ENCODE measurements around the gene KDM4B. TPM values are rescaled to one million over a fixed set of nuclear protein-coding genes. Genes with fewer than 3 reads are reported as not detected.

Gene KDM4B
- total RNA-seq, 2 donors from 2014 or later, result 27.8 to 38.5 TPM

DNA sequence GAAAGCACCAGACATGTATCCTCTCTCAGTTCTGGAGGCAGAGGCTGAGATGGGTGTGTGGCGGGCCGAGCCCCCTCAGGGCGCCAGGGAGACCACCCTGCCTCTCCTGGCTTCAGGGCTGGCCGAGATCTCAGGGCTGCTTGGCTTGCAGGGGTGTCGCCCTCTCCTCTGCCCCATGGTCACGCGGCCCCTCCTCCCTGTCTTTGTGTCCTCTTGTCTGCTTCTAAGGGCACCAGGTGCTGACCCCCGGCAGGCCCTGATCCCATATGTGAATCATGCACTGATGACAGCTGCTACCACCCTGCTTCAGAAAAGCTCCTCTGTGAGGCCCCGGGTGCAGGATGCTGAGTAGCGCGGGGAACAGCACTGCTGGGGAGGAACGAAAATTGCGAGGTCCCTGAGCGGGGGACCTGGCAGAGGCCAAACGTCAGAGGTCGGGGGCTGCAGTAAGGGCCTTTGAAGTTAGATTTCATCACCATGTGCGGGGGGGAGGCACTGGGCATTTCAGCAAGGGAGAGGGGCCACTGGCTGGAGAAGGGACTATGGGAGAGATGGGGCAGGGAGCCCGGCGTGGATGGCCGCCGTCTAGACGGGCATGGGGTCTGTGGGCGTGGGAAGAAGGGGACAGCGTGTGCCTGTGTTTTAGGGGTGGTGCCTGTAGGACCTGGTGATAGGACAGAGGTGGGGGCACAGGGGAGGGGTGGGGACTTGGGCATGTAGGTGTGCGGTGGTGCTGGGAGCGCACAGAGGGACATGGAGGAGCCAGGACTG is 125.2 kb downstream of the KDM4B start:
- no peaks in the 10 kb centered on the region for H3K27me3 Mint-ChIP-seq (ENCODE audit: insufficient read depth)
- Histone ChIP-seq H3K4me1 (ENCODE audit: control insufficient read depth, insufficient read depth, low read length) (peaks cover 10% of the 10 kb centered on the region), H3K36me3 (ENCODE audit: control insufficient read depth, insufficient read depth, low read length) (peaks cover 19% of the 10 kb centered on the region), H3K4me3 (ENCODE audit: low read length) (no peak overlapping the region), H3K27me3 (ENCODE audit: control insufficient read depth, insufficient read depth, low read length, poor library complexity, severe bottlenecking) (no peaks in the 10 kb centered on the region), H3K27ac (ENCODE audit: low read depth, low read length) (peak overlapping the region; percentile 95), H3K9ac (ENCODE audit: extremely low read depth, low read length, poor library complexity, severe bottlenecking) (no peak overlapping the region), H3K9me3 (ENCODE audit: control insufficient read depth, low read length) (peaks cover 10% of the 10 kb centered on the region)
- H3K4me1 Mint-ChIP-seq, result peaks cover 17% of the 10 kb centered on the region
- WGBS, 2 experiments (ENCODE audit: insufficient coverage in 1 of 2, insufficient read length in 1 of 2), result 85 to 90% methylated on average over 16 to 26 of the region's 26 CpGs
- H3K9me3 Mint-ChIP-seq, result peaks cover 13% of the 10 kb centered on the region
- TF ChIP-seq, protein P1, sequence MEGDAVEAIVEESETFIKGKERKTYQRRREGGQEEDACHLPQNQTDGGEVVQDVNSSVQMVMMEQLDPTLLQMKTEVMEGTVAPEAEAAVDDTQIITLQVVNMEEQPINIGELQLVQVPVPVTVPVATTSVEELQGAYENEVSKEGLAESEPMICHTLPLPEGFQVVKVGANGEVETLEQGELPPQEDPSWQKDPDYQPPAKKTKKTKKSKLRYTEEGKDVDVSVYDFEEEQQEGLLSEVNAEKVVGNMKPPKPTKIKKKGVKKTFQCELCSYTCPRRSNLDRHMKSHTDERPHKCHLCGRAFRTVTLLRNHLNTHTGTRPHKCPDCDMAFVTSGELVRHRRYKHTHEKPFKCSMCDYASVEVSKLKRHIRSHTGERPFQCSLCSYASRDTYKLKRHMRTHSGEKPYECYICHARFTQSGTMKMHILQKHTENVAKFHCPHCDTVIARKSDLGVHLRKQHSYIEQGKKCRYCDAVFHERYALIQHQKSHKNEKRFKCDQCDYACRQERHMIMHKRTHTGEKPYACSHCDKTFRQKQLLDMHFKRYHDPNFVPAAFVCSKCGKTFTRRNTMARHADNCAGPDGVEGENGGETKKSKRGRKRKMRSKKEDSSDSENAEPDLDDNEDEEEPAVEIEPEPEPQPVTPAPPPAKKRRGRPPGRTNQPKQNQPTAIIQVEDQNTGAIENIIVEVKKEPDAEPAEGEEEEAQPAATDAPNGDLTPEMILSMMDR (conservative IDR thresholded peaks at IDR 0.05), result no peak
- H3K4me3 Mint-ChIP-seq, result no peak overlapping the region
- DNase-seq, result no peak
- H3K27ac Mint-ChIP-seq, result peak overlapping the region; percentile 55
- peaks cover 30% of the 10 kb centered on the region for H3K36me3 Mint-ChIP-seq (ENCODE audit: low read depth)

DNA sequence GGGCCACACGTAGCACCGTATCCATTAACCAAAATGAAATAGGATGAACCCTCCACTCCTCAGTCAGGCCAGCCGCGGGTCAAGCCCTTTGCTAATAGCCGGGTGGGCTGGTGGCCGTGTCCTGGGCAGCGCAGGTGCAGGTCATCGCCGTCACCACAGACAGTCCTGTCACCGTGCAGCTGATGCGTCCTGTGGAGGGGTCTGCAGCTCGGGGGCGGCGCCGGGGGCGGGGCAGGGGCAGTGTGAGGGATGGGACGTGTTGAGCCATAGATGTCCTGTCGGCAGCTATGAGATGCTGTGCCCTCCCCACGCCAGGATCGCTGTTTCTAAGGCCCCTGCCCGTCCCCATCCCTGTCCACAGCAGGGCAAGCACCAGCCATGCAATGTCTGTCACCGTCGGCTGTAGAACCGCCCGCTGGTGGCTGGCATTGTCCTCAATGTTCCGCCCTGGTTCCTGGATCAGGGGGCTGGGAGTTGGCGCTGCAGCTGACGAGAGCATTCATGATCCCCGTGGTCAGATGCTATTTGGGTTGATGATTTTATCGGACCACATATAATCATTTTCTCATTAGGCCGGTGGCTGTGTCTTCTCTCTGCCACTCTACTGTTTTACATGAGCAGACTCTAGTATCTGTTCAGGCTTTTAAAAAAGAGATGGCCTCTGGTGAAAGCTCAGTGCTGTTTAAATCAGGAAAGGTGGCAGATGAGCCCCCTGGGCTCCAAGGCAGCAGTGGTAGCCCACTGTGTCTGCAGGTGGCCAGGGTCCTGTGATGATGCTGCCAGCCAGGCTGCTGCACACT is 126.1 kb downstream of the KDM4B start:
- H3K4me1 Mint-ChIP-seq, result peaks cover 17% of the 10 kb centered on the region
- TF ChIP-seq, protein P1 (conservative IDR thresholded peaks at IDR 0.05), result no peak
- peaks cover 22% of the 10 kb centered on the region for H3K36me3 ChIP-seq (ENCODE audit: control insufficient read depth, insufficient read depth, low read length)
- DNase-seq, result no peak
- H3K4me1 ChIP-seq (ENCODE audit: control insufficient read depth, insufficient read depth, low read length), result peaks cover 10% of the 10 kb centered on the region
- peaks cover 18% of the 10 kb centered on the region for H3K9me3 ChIP-seq (ENCODE audit: control insufficient read depth, low read length)
- WGBS, 2 experiments (ENCODE audit: insufficient coverage in 1 of 2, insufficient read length in 1 of 2), result 92 to 97% methylated on average over 15 to 31 of the region's 31 CpGs
- no peak overlapping the region for H3K4me3 ChIP-seq (ENCODE audit: low read length)
- H3K4me3 Mint-ChIP-seq, result no peak overlapping the region
- H3K27me3 Mint-ChIP-seq (ENCODE audit: insufficient read depth), result no peaks in the 10 kb centered on the region
- no peak overlapping the region for H3K27ac Mint-ChIP-seq
- peaks cover 22% of the 10 kb centered on the region for H3K9me3 Mint-ChIP-seq
- peaks cover 34% of the 10 kb centered on the region for H3K36me3 Mint-ChIP-seq (ENCODE audit: low read depth)
- no peak overlapping the region for H3K9ac ChIP-seq (ENCODE audit: extremely low read depth, low read length, poor library complexity, severe bottlenecking)
- H3K27me3 ChIP-seq (ENCODE audit: control insufficient read depth, insufficient read depth, low read length, poor library complexity, severe bottlenecking), result no peaks in the 10 kb centered on the region
- peak overlapping the region; percentile 95 for H3K27ac ChIP-seq (ENCODE audit: low read depth, low read length)

DNA sequence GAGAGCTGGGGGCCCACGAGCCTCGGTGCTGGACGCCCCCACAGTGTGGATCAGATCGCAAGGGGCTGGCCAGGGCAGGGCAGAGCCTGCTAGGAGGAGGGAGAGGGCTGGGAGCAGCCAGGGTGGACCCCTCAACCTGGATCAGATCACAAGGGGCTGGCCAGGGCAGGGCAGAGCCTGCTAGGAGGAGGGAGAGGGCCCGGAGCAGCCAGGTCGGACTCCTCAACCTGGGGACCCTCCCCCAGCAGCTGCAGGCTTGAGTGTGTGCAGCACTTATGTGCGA is 126.6 kb downstream of the KDM4B start:
- WGBS, 2 experiments (ENCODE audit: insufficient coverage in 1 of 2, insufficient read length in 1 of 2), result 91 to 93% methylated on average over 6 to 7 of the region's 7 CpGs
- TF ChIP-seq, protein P1 (conservative IDR thresholded peaks at IDR 0.05), result no peak
- peaks cover 10% of the 10 kb centered on the region for H3K4me1 ChIP-seq (ENCODE audit: control insufficient read depth, insufficient read depth, low read length)
- no peak overlapping the region for H3K4me3 Mint-ChIP-seq
- no peak overlapping the region for H3K27ac Mint-ChIP-seq
- H3K36me3 Mint-ChIP-seq (ENCODE audit: low read depth), result peaks cover 40% of the 10 kb centered on the region
- peaks cover 27% of the 10 kb centered on the region for H3K9me3 Mint-ChIP-seq
- H3K27ac ChIP-seq (ENCODE audit: low read depth, low read length), result peak overlapping the region; percentile 51
- H3K4me1 Mint-ChIP-seq, result peaks cover 17% of the 10 kb centered on the region
- no peak overlapping the region for H3K9ac ChIP-seq (ENCODE audit: extremely low read depth, low read length, poor library complexity, severe bottlenecking)
- H3K27me3 ChIP-seq (ENCODE audit: control insufficient read depth, insufficient read depth, low read length, poor library complexity, severe bottlenecking), result no peaks in the 10 kb centered on the region
- no peaks in the 10 kb centered on the region for H3K27me3 Mint-ChIP-seq (ENCODE audit: insufficient read depth)
- H3K4me3 ChIP-seq (ENCODE audit: low read length), result no peak overlapping the region
- peaks cover 24% of the 10 kb centered on the region for H3K9me3 ChIP-seq (ENCODE audit: control insufficient read depth, low read length)
- H3K36me3 ChIP-seq (ENCODE audit: control insufficient read depth, insufficient read depth, low read length), result peaks cover 25% of the 10 kb centered on the region
- DNase-seq, result no peak
